ENCODE results near the gene RASIP1. TPM values are rescaled to one million over a fixed set of nuclear protein-coding genes. Genes with fewer than 3 reads are reported as not detected.

Gene RASIP1
- total and polyA plus RNA-seq, 2 experiments from 2014 or later, result 1.5 to 5.5 TPM

- no peaks in the 10 kb centered on the region for H3K9me3 ChIP-seq (ENCODE audit: low read depth)
- H3K4me1 ChIP-seq (ENCODE audit: low read depth), result no peaks in the 10 kb centered on the region
- no peak overlapping the region for H3K27ac ChIP-seq
- TF ChIP-seq CTCF (IDR thresholded peaks at IDR 0.05; ENCODE audit: low read depth, low read length), result no peak
- peaks cover 24% of the 10 kb centered on the region for H3K27me3 ChIP-seq
- no peaks in the 10 kb centered on the region for H3K36me3 ChIP-seq
- peak overlapping the region; percentile 87 for H3K4me3 ChIP-seq
- DNase-seq (ENCODE audit: low read depth in 1 of 2, low spot score in 1 of 2), result no peak
Measured at GRCh38 chr19:48739404-48740163, 826 bp downstream of the RASIP1 start.

GRCh38 chr19:48738557-48739403, 1.6 kb downstream of the RASIP1 start:
- Histone ChIP-seq H3K36me3 (no peaks in the 10 kb centered on the region), H3K4me1 (ENCODE audit: low read depth) (no peaks in the 10 kb centered on the region), H3K4me3 (peak overlapping the region; percentile 87), H3K27ac (no peak overlapping the region), H3K27me3 (peaks cover 24% of the 10 kb centered on the region), H3K9me3 (ENCODE audit: low read depth) (no peaks in the 10 kb centered on the region)
- DNase-seq (ENCODE audit: low read depth in 1 of 2, low spot score in 1 of 2), result peak; percentile 88 to 97
- TF ChIP-seq CTCF (IDR thresholded peaks at IDR 0.05; ENCODE audit: low read depth, low read length), result peak; percentile 17

GRCh38 chr19:48737360-48737998, 2.9 kb downstream of the RASIP1 start:
- no peaks in the 10 kb centered on the region for H3K36me3 ChIP-seq
- H3K4me1 ChIP-seq (ENCODE audit: low read depth), result no peaks in the 10 kb centered on the region
- peak in 1 of 2 donors; percentile 33 for DNase-seq (ENCODE audit: low read depth in 1 of 2, low spot score in 1 of 2)
- H3K27me3 ChIP-seq, result peaks cover 24% of the 10 kb centered on the region
- H3K27ac ChIP-seq, result no peak overlapping the region
- no peaks in the 10 kb centered on the region for H3K9me3 ChIP-seq (ENCODE audit: low read depth)
- TF ChIP-seq CTCF (IDR thresholded peaks at IDR 0.05; ENCODE audit: low read depth, low read length), result no peak
- no peak overlapping the region for H3K4me3 ChIP-seq

- peak overlapping the region; percentile 38 for H3K4me3 ChIP-seq
- peak; percentile 4 for TF ChIP-seq CTCF (IDR thresholded peaks at IDR 0.05; ENCODE audit: low read depth, low read length)
- H3K4me1 ChIP-seq (ENCODE audit: low read depth), result no peaks in the 10 kb centered on the region
- peaks cover 11% of the 10 kb centered on the region for H3K27me3 ChIP-seq
- H3K9me3 ChIP-seq (ENCODE audit: low read depth), result no peaks in the 10 kb centered on the region
- no peaks in the 10 kb centered on the region for H3K36me3 ChIP-seq
- H3K27ac ChIP-seq, result no peak overlapping the region
- peak; percentile 61 to 79 for DNase-seq (ENCODE audit: low read depth in 1 of 2, low spot score in 1 of 2)
Measured at GRCh38 chr19:48735031-48735615, 5.3 kb downstream of the RASIP1 start.

GRCh38 chr19:48734625-48735024, 5.8 kb downstream of the RASIP1 start:
- TF ChIP-seq CTCF (IDR thresholded peaks at IDR 0.05; ENCODE audit: low read depth, low read length), result no peak
- Histone ChIP-seq H3K4me1 (ENCODE audit: low read depth) (no peaks in the 10 kb centered on the region), H3K9me3 (ENCODE audit: low read depth) (no peaks in the 10 kb centered on the region), H3K4me3 (no peak overlapping the region), H3K36me3 (no peaks in the 10 kb centered on the region), H3K27me3 (peaks cover 6% of the 10 kb centered on the region), H3K27ac (no peak overlapping the region)
- no peak for DNase-seq (ENCODE audit: low read depth in 1 of 2, low spot score in 1 of 2)

Data from cardiac muscle cell (in vitro differentiated cells and primary cell).